OCI-LY1 (cell line): Measurements from ENCODE around the gene SUGCT.

Experiments used
- H2AFZ ChIP-seq: fragments of 200-600 bp; sonication (generic), shearing (Covaris generic); 2 replicates; pipeline ENCODE4 v1.6.0; 2014; ENCODE audit warnings: antibody characterized with exemption, mild to moderate bottlenecking, low read length
- H3F3A ChIP-seq: fragments of 200-600 bp; sonication (generic), shearing (Covaris generic); 2 replicates; pipeline ENCODE4 v1.6.0; 2014; ENCODE audit warnings: mild to moderate bottlenecking, antibody characterized with exemption, low read length, moderate library complexity; ENCODE audit not compliant: insufficient read depth
- H3K27ac ChIP-seq: fragments of 200-600 bp; sonication (generic); 2 replicates; pipeline ENCODE4 v1.5.1; 2014; ENCODE audit warnings: low read length, mixed run types, mild to moderate bottlenecking, low read depth; ENCODE audit not compliant: poor library complexity, severe bottlenecking
- H3K27me3 ChIP-seq: fragments of 200-600 bp; sonication (generic); 2 replicates; pipeline ENCODE4 v1.6.0; 2014; ENCODE audit warnings: antibody characterized with exemption, mild to moderate bottlenecking, low read length, moderate library complexity; ENCODE audit not compliant: insufficient read depth
- H3K36me3 ChIP-seq: fragments of 200-600 bp; sonication (generic); 2 replicates; pipeline ENCODE4 v1.6.1; 2014; ENCODE audit warnings: mild to moderate bottlenecking, antibody characterized with exemption, low read length, moderate library complexity, mixed read lengths; ENCODE audit not compliant: insufficient read depth
- H3K4me1 ChIP-seq: fragments of 200-600 bp; sonication (generic); 2 replicates; pipeline ENCODE4 v1.5.1; 2014; ENCODE audit warnings: mild to moderate bottlenecking, low read length, moderate library complexity; ENCODE audit not compliant: insufficient read depth, severe bottlenecking
- H3K4me2 ChIP-seq: fragments of 200-600 bp; sonication (generic), shearing (Covaris generic); 2 replicates; pipeline ENCODE4 v1.6.1; 2014; ENCODE audit warnings: low read length
- H3K4me3 ChIP-seq: fragments of 200-600 bp; sonication (generic); 2 replicates; pipeline ENCODE4 v1.5.1; 2014; ENCODE audit warnings: low read length, low read depth, mild to moderate bottlenecking, mixed read lengths; ENCODE audit not compliant: poor library complexity, severe bottlenecking
- H3K79me2 ChIP-seq: fragments of 200-600 bp; shearing (Covaris generic); 2 replicates; pipeline ENCODE4 v1.6.1; 2016; ENCODE audit warnings: mixed run types, low read length, mixed read lengths; ENCODE audit not compliant: insufficient read depth
- H3K9ac ChIP-seq: fragments of 200-600 bp; sonication (generic), shearing (Covaris generic); 2 replicates; pipeline ENCODE4 v1.6.1; 2014; ENCODE audit warnings: mild to moderate bottlenecking, low read length, mixed read lengths
- H3K9me2 ChIP-seq: fragments of 200-600 bp; sonication (generic), shearing (Covaris generic); 2 replicates; pipeline ENCODE4 v1.6.1; 2014; ENCODE audit warnings: low read depth, mild to moderate bottlenecking, low read length, mixed read lengths
- H3K9me3 ChIP-seq: fragments of 200-600 bp; shearing (Covaris generic); 2 replicates; pipeline ENCODE4 v1.6.1; 2014; ENCODE audit warnings: low read length, mixed read lengths
- H4K20me1 ChIP-seq: fragments of 200-600 bp; sonication (generic), shearing (Covaris generic); 2 replicates; pipeline ENCODE4 v1.6.0; 2016; ENCODE audit warnings: mild to moderate bottlenecking, low read length; ENCODE audit not compliant: insufficient read depth
- CTCF ChIP-seq: fragments of 200-600 bp; sonication (generic), shearing (Covaris generic); IDR thresholded peaks from 2 replicates; pipeline ENCODE4 v1.5.1; 2017; ENCODE audit warnings: mild to moderate bottlenecking, antibody characterized with exemption, low read length, moderate library complexity, mixed read lengths
- EZH2 ChIP-seq: fragments of 200-600 bp; sonication (generic), shearing (Covaris generic); IDR thresholded peaks from 2 replicates; pipeline ENCODE4 v1.8.0; 2017; ENCODE audit warnings: borderline replicate concordance, mixed run types, mild to moderate bottlenecking, antibody characterized with exemption, low read length, moderate library complexity, mixed read lengths

The SUGCT gene

GRCh38 chr7:40279991-40280390, 145.2 kb downstream of the SUGCT start:
- no peaks in the 10 kb centered on the region for H3K79me2 ChIP-seq
- TF ChIP-seq EZH2, result no peak
- no peak for TF ChIP-seq CTCF

GRCh38 chr7:40282858-40283257, 148.1 kb downstream of the SUGCT start:
- Histone ChIP-seq H3K27ac (no peak overlapping the region), H4K20me1 (no peaks in the 10 kb centered on the region), H3K9me2 (no peaks in the 10 kb centered on the region), H3K79me2 (no peaks in the 10 kb centered on the region), H2AFZ (no peak overlapping the region), H3K4me1 (no peaks in the 10 kb centered on the region), H3K9ac (no peak overlapping the region), H3K4me3 (no peak overlapping the region), H3K4me2 (no peak overlapping the region), H3K9me3 (no peaks in the 10 kb centered on the region), H3K36me3 (no peaks in the 10 kb centered on the region), H3F3A (no peaks in the 10 kb centered on the region), H3K27me3 (no peaks in the 10 kb centered on the region)
- TF ChIP-seq EZH2 (no peak), CTCF (no peak)

More at GRCh38 chr7:40279991-40280390, 145.2 kb downstream of the SUGCT start:
- H3K4me1 ChIP-seq, result no peaks in the 10 kb centered on the region
- H3K9me2 ChIP-seq, result no peaks in the 10 kb centered on the region
- no peak overlapping the region for H3K4me2 ChIP-seq
- no peak overlapping the region for H3K27ac ChIP-seq
- H3K9ac ChIP-seq, result no peak overlapping the region
- no peaks in the 10 kb centered on the region for H4K20me1 ChIP-seq
- no peaks in the 10 kb centered on the region for H3F3A ChIP-seq
- H2AFZ ChIP-seq, result no peak overlapping the region
- H3K36me3 ChIP-seq, result no peaks in the 10 kb centered on the region
- no peaks in the 10 kb centered on the region for H3K9me3 ChIP-seq
- no peak overlapping the region for H3K4me3 ChIP-seq
- H3K27me3 ChIP-seq, result no peaks in the 10 kb centered on the region

GRCh38 chr7:40283391-40283790, 148.6 kb downstream of the SUGCT start:
- Histone ChIP-seq H3K27ac (no peak overlapping the region), H3K9me2 (no peaks in the 10 kb centered on the region), H3K9me3 (no peaks in the 10 kb centered on the region), H4K20me1 (no peaks in the 10 kb centered on the region), H3K79me2 (no peaks in the 10 kb centered on the region), H3K36me3 (no peaks in the 10 kb centered on the region), H3K27me3 (no peaks in the 10 kb centered on the region), H3K4me1 (no peaks in the 10 kb centered on the region), H3K4me2 (no peak overlapping the region), H3K4me3 (no peak overlapping the region), H2AFZ (no peak overlapping the region), H3F3A (no peaks in the 10 kb centered on the region), H3K9ac (no peak overlapping the region)
- TF ChIP-seq CTCF (no peak), EZH2 (no peak)
